NCI-H510A treated with DMSO at 0.1 percent for 48 hours (cell line): ENCODE measurements around the gene FMN1.
"Not testable (repeated sequence)": the region's sequence is repeated elsewhere in the genome, so short reads cannot be mapped to it uniquely, and the experiment has no call there.

Experiments
- DNase-seq: peaks from one replicate; lab custom pipeline; 2025; lab: John Stamatoyannopoulos, UW

Gene FMN1

GRCh38 chr15:33089878-33090757, 104.4 kb downstream of the FMN1 start:
- DNase-seq, result peak; percentile 47

DNA sequence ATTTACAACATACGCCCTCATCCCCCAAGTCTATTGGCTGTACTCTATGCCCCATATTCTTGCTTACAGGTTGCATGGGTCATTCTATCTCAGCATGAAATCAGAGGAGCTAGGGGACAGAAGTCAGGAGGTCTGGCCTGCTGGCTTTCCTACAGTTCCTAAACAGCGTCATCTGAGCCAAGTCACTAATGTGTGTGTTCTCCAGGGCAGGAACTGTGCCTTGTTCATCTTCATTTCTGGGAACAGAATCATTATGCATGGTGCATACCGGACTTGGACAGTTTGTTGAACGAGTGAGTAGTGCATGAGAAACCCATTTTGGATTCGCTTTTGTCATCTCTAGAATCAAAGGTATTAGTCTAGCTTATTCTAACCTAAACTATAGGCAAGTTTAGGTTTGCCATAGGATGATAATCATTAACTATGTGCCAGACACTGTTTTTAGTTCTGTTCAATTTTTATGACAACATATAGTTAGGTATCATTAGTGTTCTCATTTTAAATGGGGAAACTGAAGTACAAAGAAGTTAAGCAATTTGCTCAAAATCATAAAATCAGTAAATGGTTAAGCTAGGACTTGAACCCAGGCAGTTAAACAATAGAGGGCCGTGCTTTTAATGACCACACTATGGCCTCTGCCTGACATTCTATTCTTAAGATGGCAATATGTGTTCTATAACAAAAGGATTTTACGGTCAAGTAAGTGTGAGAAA, 105.2 kb downstream of the FMN1 start:
- no peak for DNase-seq

DNA sequence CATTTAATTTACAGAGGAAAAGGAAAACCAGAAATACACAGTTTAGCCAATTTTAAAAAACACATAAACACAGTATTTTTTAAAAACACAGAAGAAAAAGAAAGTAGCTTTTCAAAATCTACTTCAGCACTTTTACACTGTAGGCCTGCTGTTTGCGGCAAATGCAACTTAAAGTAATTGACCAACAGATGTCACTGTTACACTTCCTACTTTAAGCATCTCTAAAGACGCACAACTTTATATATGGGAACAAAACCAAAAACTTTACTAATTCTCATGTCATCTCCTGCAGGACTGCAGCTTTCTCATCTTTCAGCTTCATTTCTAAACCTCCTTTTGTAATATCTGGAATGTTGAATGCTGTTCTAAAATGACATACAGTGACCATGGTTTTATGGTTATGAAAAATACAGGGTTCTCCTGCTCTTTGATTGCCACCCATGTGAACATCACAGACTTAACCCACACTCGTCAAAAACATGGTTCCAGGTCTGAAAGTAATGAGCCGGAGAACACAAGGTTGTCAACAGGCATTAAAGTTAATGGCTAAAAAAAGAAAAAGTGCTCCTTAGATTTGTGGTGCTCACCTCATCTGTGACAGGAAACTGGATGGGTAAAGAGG, 107.9 kb downstream of the FMN1 start:
- no peak for DNase-seq

GRCh38 chr15:33084661-33085060, 109.9 kb downstream of the FMN1 start:
- no peak for DNase-seq

GRCh38 chr15:33083232-33084081, 111.1 kb downstream of the FMN1 start:
- DNase-seq, result no peak

GRCh38 chr15:33080006-33080405, 114.5 kb downstream of the FMN1 start:
- no peak for DNase-seq

- no peak for DNase-seq
These were observed 115.9 kb downstream of the FMN1 start for GRCh38 chr15:33078607-33079006.

DNA sequence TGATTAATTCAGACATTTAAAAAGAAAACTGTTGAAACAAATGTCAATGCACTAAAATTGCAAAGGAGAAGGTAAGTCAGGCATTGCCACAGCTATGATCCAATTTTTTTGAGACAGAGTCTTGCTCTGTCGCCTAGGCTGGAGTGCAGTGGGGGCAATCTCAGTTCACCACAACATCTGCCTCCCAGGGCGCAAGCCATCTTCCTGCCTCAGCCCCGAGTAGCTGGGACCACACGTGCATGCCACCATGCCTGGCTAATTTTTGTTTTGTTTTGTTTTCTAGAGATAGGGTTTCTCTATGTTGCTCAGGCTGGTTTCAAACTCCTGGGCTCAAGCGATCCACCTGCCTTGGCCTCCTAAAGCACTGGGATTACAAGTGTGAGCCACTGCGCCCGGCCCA, 117.6 kb downstream of the FMN1 start:
- no peak for DNase-seq

GRCh38 chr15:33074942-33075341, 119.6 kb downstream of the FMN1 start:
- DNase-seq, result no peak

- DNase-seq, result no peak
These were observed 120.3 kb downstream of the FMN1 start for GRCh38 chr15:33074212-33074611.

GRCh38 chr15:33071451-33071850, 123.1 kb downstream of the FMN1 start:
- no peak for DNase-seq

DNA sequence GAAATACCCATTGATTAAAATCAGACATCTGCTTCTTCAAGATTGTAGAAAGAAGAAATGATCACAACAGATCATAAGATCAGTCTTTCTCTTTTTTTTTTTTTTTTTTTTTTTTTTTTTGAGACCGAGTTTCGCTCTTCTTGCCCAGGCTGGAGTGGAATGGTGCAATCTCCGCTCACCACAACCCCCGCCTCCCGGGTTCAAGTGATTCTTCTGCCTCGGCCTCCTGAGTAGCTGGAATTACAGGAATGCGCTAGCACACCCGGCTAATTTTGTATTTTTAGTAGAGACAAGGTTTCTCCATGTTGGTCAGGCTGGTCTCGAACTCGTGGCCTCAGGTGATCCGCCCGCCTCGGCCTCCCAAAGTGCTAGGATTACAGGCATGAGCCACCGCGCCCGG, 124.6 kb downstream of the FMN1 start:
- DNase-seq, result not testable (repeated sequence)

GRCh38 chr15:33069161-33069560, 125.4 kb downstream of the FMN1 start:
- no peak for DNase-seq

GRCh38 chr15:33068511-33068990, 126.0 kb downstream of the FMN1 start:
- DNase-seq, result peak; percentile 47

- DNase-seq, result peak; percentile 40
These were observed 126.5 kb downstream of the FMN1 start for GRCh38 chr15:33068007-33068481.

- no peak for DNase-seq
These were observed 127.1 kb downstream of the FMN1 start for GRCh38 chr15:33067456-33067855.

GRCh38 chr15:33066584-33066983, 127.9 kb downstream of the FMN1 start:
- DNase-seq, result no peak

GRCh38 chr15:33064878-33065277, 129.6 kb downstream of the FMN1 start:
- no peak for DNase-seq

- DNase-seq, result no peak
These were observed 135.3 kb downstream of the FMN1 start for GRCh38 chr15:33059184-33059583.

DNA sequence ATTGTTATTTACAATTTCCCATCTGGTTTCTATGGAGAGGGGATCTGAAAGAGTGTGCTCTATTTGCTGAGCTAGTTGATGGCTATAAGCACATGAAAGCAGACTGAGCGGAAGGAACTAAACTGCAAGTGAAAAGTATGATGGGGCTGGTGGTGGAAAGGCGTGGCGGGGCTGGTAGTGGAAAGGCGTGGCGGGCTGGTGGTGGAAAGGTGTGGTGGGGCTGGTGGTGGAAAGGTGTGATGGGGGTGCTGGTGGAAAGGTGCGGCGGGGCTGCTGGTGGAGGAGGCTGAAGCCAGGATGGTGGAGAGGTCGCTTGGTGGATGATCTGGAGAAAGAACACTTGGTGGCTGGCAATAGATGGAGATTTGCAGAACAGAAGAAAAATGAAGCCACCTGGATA, 136.7 kb downstream of the FMN1 start:
- DNase-seq, result no peak

DNA sequence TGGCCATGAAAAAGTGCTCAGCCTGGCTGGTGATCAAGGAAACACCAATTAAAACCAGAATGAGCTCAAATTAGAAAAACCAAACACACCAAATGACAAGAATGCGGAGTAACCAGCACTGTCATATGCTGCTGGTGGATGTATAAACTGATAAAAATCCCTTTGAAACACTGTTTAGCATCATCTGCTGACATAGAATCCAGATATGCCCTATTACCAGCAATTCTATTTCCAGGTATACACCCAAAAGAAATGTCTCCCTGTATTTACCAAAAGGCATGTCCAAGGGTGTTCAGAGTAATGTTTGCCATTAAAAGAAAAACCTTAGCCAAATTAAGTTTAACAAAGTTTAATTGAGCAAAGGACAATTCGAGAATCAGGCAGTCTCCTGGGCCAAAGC, 138.6 kb downstream of the FMN1 start:
- DNase-seq, result no peak

DNA sequence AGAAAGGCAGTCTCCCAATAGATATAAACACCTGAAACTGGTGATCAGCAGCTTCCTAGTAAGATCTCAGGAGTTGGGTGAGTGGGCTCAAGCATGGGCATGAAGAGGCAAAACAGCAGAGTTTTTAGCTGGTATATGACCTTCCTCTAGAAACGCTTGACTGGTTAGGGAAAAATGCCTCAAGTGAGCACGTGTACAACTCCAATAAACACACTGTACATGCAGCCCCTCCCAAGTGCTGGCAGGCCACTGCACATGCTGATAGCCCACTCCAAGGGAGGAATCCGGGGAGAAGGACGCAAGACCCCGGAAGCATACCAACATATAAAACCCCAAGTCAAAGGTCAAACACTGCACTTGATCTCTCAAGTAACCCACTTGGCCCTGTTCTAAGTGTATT, 143.0 kb downstream of the FMN1 start:
- no peak for DNase-seq
